ENCODE measurements around the gene RAB11FIP4.
"Not testable (repeated sequence)": the region's sequence is repeated elsewhere in the genome, so short reads cannot be mapped to it uniquely, and the experiment has no call there.

The RAB11FIP4 gene

GRCh38 chr17:31391496-31391949, at the start of gene RAB11FIP4:
RAB11FIP4 (plus strand) TSS chr17:31391675; CDS start chr17:31391853, 178 bp downstream.
- DNase-seq, result peak; percentile 69

- not testable (repeated sequence) for DNase-seq
Observed at GRCh38 chr17:31345191-31345747, 46.2 kb upstream of the RAB11FIP4 start.

- DNase-seq, result no peak
Observed at GRCh38 chr17:31349454-31349853, 42.0 kb upstream of the RAB11FIP4 start.

GRCh38 chr17:31355935-31356334, 35.5 kb upstream of the RAB11FIP4 start:
- DNase-seq, result no peak

- DNase-seq, result no peak
Observed at GRCh38 chr17:31357091-31357490, 34.4 kb upstream of the RAB11FIP4 start.

GRCh38 chr17:31357839-31358394, 33.6 kb upstream of the RAB11FIP4 start:
- no peak for DNase-seq

- DNase-seq, result no peak
Observed at GRCh38 chr17:31364012-31364411, 27.5 kb upstream of the RAB11FIP4 start.

GRCh38 chr17:31366088-31366487, 25.4 kb upstream of the RAB11FIP4 start:
- no peak for DNase-seq

- no peak for DNase-seq
Observed at GRCh38 chr17:31369266-31369665, 22.2 kb upstream of the RAB11FIP4 start.

- no peak for DNase-seq
Observed at GRCh38 chr17:31371511-31372097, 19.9 kb upstream of the RAB11FIP4 start.

- peak; percentile 46 for DNase-seq
Observed at GRCh38 chr17:31373150-31374093, 18.1 kb upstream of the RAB11FIP4 start.

- no peak for DNase-seq
Observed at GRCh38 chr17:31374094-31374447, 17.4 kb upstream of the RAB11FIP4 start.

- DNase-seq, result no peak
Observed at GRCh38 chr17:31374503-31374902, 17.0 kb upstream of the RAB11FIP4 start.

- DNase-seq, result no peak
Observed at GRCh38 chr17:31378638-31379037, 12.8 kb upstream of the RAB11FIP4 start.

- DNase-seq, result no peak
Observed at GRCh38 chr17:31379597-31380205, 11.8 kb upstream of the RAB11FIP4 start.

- no peak for DNase-seq
Observed at GRCh38 chr17:31381165-31381668, 10.3 kb upstream of the RAB11FIP4 start.

GRCh38 chr17:31382668-31383275, 8.7 kb upstream of the RAB11FIP4 start:
- DNase-seq, result not testable (repeated sequence)

- not testable (repeated sequence) for DNase-seq
Observed at GRCh38 chr17:31383488-31383887, 8.0 kb upstream of the RAB11FIP4 start.

GRCh38 chr17:31385428-31386285, 5.8 kb upstream of the RAB11FIP4 start:
- no peak for DNase-seq

- no peak for DNase-seq
Observed at GRCh38 chr17:31386542-31387075, 4.9 kb upstream of the RAB11FIP4 start.

GRCh38 chr17:31387438-31387837, 4.0 kb upstream of the RAB11FIP4 start:
- no peak for DNase-seq

Measured in CD4-positive, alpha-beta T cell treated with Interleukin-17A for 4 hours (primary cell).